HG02678 (cell line): ENCODE measurements around the gene GPR171.
"Not testable (repeated sequence)": the region's sequence is repeated elsewhere in the genome, so short reads cannot be mapped to it uniquely, and the experiment has no call there.

Source experiments
- ATAC-seq: cut with Tn5 transposase; IDR thresholded peaks from one replicate; pipeline ENCODE4 v1.9.1; 2021; ENCODE audit warnings: mild to moderate bottlenecking, moderate library complexity; ENCODE audit not compliant: unreplicated experiment

GPR171 gene

GRCh38 chr3:151203051-151203420 lies at the start of gene GPR171:
Gene GPR171, minus strand, starts transcription at chr3:151203216. Its CDS starts 3,830 bp downstream, at chr3:151199386.
- peak; percentile 94 for ATAC-seq

- no peak for ATAC-seq
Measured at GRCh38 chr3:151248772-151249337, 45.8 kb upstream of the GPR171 start.

- ATAC-seq: not testable (repeated sequence)
Measured at GRCh38 chr3:151242006-151242405, 39.0 kb upstream of the GPR171 start.

GRCh38 chr3:151236736-151237135 lies 33.7 kb upstream of the GPR171 start:
- ATAC-seq: no peak

GRCh38 chr3:151236316-151236715 lies 33.3 kb upstream of the GPR171 start:
- ATAC-seq: no peak

GRCh38 chr3:151234825-151235224 lies 31.8 kb upstream of the GPR171 start:
- ATAC-seq: no peak

GRCh38 chr3:151232991-151233390 lies 30.0 kb upstream of the GPR171 start:
- ATAC-seq: no peak

- ATAC-seq: not testable (repeated sequence)
Measured at GRCh38 chr3:151232403-151232802, 29.4 kb upstream of the GPR171 start.

- ATAC-seq: peak; percentile 51
Measured at GRCh38 chr3:151230646-151231045, 27.6 kb upstream of the GPR171 start.

GRCh38 chr3:151228666-151229040 lies 25.6 kb upstream of the GPR171 start:
- no peak for ATAC-seq

- peak; percentile 85 for ATAC-seq
Measured at GRCh38 chr3:151227807-151228665, 25.0 kb upstream of the GPR171 start.

- ATAC-seq: peak; percentile 31
Measured at GRCh38 chr3:151227266-151227806, 24.3 kb upstream of the GPR171 start.

GRCh38 chr3:151226825-151227224 lies 23.8 kb upstream of the GPR171 start:
- no peak for ATAC-seq

- no peak for ATAC-seq
Measured at GRCh38 chr3:151226088-151226563, 23.1 kb upstream of the GPR171 start.

- no peak for ATAC-seq
Measured at GRCh38 chr3:151225040-151225975, 22.3 kb upstream of the GPR171 start.

- ATAC-seq: no peak
Measured at GRCh38 chr3:151224268-151224866, 21.4 kb upstream of the GPR171 start.

- no peak for ATAC-seq
Measured at GRCh38 chr3:151219056-151219455, 16.0 kb upstream of the GPR171 start.

- ATAC-seq: no peak
Measured at GRCh38 chr3:151218136-151218535, 15.1 kb upstream of the GPR171 start.

GRCh38 chr3:151216641-151217607 lies 13.9 kb upstream of the GPR171 start:
- no peak for ATAC-seq
